IPS-11a (cell line): Measurements from ENCODE around the gene ABCB10.
"Not testable (repeated sequence)": the region's sequence is repeated elsewhere in the genome, so short reads cannot be mapped to it uniquely, and the experiment has no call there.

Experiments
- H3K4me3 ChIP-seq: one replicate; pipeline ENCODE4 v1.5.1; 2013; ENCODE audit warnings: low read depth, low read length, control low read depth

Gene ABCB10

GRCh38 chr1:229558460-229559335 lies at the start of gene ABCB10:
ABCB10 (minus strand) TSS chr1:229558707; CDS start chr1:229558652, 55 bp downstream.
- H3K4me3 ChIP-seq = peak within 1 kb of the TSS; percentile 69

GRCh38 chr1:229607370-229607769 lies 48.9 kb upstream of the ABCB10 start:
- H3K4me3 ChIP-seq = no peak overlapping the region

GRCh38 chr1:229603371-229604005 lies 45.0 kb upstream of the ABCB10 start:
- no peak overlapping the region for H3K4me3 ChIP-seq

- no peak overlapping the region for H3K4me3 ChIP-seq
These were observed 41.7 kb upstream of the ABCB10 start for GRCh38 chr1:229600229-229600628.

- H3K4me3 ChIP-seq = no peak overlapping the region
These were observed 40.9 kb upstream of the ABCB10 start for GRCh38 chr1:229599218-229599954.

- no peak overlapping the region for H3K4me3 ChIP-seq
These were observed 39.4 kb upstream of the ABCB10 start for GRCh38 chr1:229597877-229598276.

GRCh38 chr1:229596925-229597699 lies 38.6 kb upstream of the ABCB10 start:
- H3K4me3 ChIP-seq = no peak overlapping the region

GRCh38 chr1:229595876-229596275 lies 37.4 kb upstream of the ABCB10 start:
- H3K4me3 ChIP-seq = not testable (repeated sequence)

GRCh38 chr1:229594227-229595008 lies 35.9 kb upstream of the ABCB10 start:
- no peak overlapping the region for H3K4me3 ChIP-seq

GRCh38 chr1:229593800-229594199 lies 35.3 kb upstream of the ABCB10 start:
- no peak overlapping the region for H3K4me3 ChIP-seq

- H3K4me3 ChIP-seq = no peak overlapping the region
These were observed 31.6 kb upstream of the ABCB10 start for GRCh38 chr1:229590119-229590518.

GRCh38 chr1:229585338-229585737 lies 26.8 kb upstream of the ABCB10 start:
- H3K4me3 ChIP-seq = no peak overlapping the region

GRCh38 chr1:229582715-229583114 lies 24.2 kb upstream of the ABCB10 start:
- H3K4me3 ChIP-seq = no peak overlapping the region

- no peak overlapping the region for H3K4me3 ChIP-seq
These were observed 23.6 kb upstream of the ABCB10 start for GRCh38 chr1:229582011-229582694.

GRCh38 chr1:229581485-229581884 lies 23.0 kb upstream of the ABCB10 start:
- H3K4me3 ChIP-seq = no peak overlapping the region

GRCh38 chr1:229579059-229579673 lies 20.7 kb upstream of the ABCB10 start:
- H3K4me3 ChIP-seq = no peak overlapping the region

- no peak overlapping the region for H3K4me3 ChIP-seq
These were observed 19.9 kb upstream of the ABCB10 start for GRCh38 chr1:229578168-229579058.
